ENCODE measurements around the gene CYSRT1.

Gene CYSRT1

GRCh38 chr9:137212520-137212919, 12.5 kb upstream of the CYSRT1 start:
- DNase-seq (ENCODE audit: low spot score): no peak

- peak; percentile 18 for DNase-seq (ENCODE audit: low spot score)
Measured at GRCh38 chr9:137213160-137214060, 11.6 kb upstream of the CYSRT1 start.

DNA sequence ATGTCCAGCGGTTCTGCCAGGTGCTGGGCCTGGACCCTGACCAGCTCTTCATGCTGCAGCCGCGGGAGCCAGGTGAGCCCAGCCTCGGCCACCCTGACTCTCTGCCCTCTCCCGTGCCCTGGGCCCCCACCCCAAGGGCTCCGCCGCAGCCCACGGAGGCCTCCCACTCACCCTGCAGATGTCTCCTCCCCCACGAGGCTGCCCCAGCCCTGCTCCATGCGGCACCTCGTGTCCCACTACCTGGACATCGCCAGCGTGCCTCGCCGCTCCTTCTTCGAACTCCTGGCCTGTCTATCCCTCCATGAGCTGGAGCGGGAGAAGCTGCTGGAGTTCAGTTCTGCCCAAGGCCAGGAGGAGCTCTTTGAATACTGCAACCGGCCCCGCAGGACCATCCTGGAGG, 10.4 kb upstream of the CYSRT1 start:
- DNase-seq (ENCODE audit: low spot score): no peak

GRCh38 chr9:137215196-137215986, 9.6 kb upstream of the CYSRT1 start:
- no peak for DNase-seq (ENCODE audit: low spot score)

DNA sequence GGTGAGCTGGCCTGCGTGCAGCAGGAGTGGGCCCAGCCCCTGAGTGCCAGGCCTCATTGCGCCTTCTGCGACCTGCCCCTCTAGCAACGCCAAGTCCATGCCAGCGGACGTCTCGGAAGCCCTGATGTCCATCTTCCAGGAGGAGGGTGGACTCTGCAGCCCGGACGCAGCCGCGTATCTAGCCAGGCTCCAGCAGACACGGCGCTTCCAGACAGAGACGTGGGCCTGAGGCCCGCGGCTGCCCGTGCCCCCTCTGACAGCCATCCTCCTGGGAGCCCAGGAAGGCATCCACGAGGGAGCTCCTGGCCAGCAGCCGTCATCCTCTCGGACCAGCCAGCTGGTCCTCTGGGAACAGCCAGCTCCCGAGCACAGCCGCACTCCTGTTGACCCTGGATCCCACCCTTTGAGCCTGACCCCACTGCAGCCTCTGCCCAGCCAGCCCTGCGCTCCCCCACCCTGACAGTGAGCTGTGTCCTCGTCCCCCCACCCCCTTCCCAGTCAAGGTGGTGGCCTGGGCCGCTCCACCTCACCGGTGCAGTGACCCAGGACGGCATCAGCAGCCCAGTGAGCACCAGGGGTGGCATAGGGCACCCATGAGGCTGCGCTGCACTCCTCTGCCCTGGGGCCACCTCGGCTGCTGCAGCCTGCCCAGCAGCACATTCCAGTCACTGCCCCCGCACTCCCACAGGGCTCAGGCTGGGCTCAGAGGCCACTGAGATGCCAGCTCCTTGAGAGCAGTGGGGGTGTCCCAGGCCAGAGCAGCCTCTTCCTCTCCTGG, 8.6 kb upstream of the CYSRT1 start:
- no peak for DNase-seq (ENCODE audit: low spot score)

DNA sequence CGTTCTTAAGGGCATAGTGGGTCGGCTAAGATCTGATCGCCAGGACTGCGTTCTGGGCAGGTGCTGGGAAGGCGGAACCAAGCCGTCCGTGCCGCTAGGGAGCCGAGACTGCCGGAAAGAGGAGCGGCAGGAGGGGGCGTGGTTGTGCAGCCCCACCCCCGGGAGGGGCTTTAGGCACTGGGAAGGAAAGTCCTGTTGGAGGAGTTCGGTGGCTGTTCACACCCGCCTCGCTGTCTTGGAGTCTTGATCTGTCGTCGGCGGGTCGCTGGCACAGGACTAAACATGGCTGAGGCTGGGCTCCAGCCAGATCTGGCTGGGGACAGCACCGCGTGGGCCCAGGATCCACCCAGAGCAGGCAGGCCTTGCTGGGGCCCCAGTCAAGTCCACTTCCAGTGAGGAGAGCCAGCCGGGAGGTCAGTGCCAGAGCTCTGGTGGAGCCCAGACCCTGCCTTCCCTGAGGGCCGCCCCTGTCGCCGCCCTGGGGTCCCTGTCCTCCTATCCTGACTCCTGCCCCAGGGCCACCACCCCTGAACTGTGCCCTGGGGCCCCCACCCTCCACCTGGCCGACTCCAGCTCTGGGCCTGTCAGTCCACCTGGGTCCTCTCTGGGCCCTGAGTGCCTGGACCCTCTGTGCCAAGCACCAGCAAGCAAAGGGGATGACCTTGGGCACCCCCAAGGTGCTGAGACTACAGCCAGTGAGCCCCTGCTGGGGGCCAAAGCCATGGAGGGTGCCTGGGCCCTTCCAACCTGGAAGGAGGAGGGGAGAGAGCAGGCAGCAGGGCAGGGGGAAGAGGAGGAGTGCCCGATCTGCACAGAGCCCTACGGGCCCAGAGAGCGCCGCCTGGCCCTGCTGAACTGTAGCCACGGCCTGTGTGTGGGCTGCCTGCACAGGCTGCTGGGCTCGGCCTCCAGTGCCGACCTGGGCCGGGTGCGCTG, 7.4 kb upstream of the CYSRT1 start:
- peak; percentile 82 for DNase-seq (ENCODE audit: low spot score)

GRCh38 chr9:137218212-137218753, 6.7 kb upstream of the CYSRT1 start:
- DNase-seq (ENCODE audit: low spot score): no peak

- DNase-seq (ENCODE audit: low spot score): no peak
Measured at GRCh38 chr9:137218754-137219271, 6.2 kb upstream of the CYSRT1 start.

GRCh38 chr9:137219757-137220316, 5.1 kb upstream of the CYSRT1 start:
- DNase-seq (ENCODE audit: low spot score): no peak

GRCh38 chr9:137220317-137221094, 4.5 kb upstream of the CYSRT1 start:
- no peak for DNase-seq (ENCODE audit: low spot score)

GRCh38 chr9:137221095-137221505, 3.9 kb upstream of the CYSRT1 start:
- DNase-seq (ENCODE audit: low spot score): no peak

GRCh38 chr9:137221506-137222111, 3.4 kb upstream of the CYSRT1 start:
- DNase-seq (ENCODE audit: low spot score): no peak

DNA sequence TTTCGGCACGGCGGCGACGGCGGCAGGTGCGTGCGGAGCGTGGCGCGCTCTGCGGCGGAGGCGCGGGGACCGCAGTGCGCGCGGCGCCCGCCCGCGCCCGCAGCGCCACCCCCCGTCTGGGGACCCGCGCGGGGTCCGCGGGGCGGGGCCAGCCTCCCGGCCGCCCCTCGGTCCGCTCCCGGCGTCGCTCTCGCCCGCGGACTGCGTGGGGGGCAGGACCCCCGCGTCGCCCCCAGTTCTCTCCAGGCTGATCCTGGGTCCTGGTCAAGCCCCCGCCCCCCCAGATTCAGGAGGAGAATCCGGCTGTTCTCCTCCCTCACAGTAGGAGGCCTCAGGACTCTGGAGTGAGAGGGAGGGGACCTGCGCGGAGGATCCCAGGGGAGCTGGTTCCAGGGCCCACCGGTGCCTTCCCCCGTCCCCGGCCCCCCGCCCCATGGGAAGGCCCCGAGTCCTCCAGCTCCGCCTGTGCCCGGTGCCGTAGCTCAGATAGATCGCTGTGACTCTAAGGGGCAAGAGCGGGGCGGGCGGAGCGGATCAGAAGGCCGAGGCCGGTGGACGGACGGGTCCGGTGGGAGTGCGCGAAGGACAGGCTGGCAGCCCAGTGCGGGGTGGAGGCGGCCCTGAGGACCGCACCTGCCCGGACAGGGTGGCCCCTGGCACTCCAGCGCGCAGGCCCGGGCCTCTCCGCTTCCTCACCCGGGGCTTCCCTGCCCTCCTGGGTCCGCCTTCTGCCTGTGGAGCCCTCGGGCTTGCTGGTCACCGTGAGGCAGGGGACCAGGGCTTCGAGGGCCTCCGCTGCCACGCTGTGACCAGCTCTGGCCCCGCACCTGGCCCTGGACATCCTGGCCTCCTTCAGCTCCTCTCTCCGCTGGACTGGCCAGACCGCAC, 2.5 kb upstream of the CYSRT1 start, which contains the start of gene RNF208:
Gene RNF208, minus strand, starts transcription at position 51 of the 888 bp plus-strand sequence. CDS start 1,028 bp downstream, outside the sequence.
- no peak for DNase-seq (ENCODE audit: low spot score)

- DNase-seq (ENCODE audit: low spot score): peak; percentile 99
Measured at GRCh38 chr9:137223078-137223970, 1.6 kb upstream of the CYSRT1 start.

DNA sequence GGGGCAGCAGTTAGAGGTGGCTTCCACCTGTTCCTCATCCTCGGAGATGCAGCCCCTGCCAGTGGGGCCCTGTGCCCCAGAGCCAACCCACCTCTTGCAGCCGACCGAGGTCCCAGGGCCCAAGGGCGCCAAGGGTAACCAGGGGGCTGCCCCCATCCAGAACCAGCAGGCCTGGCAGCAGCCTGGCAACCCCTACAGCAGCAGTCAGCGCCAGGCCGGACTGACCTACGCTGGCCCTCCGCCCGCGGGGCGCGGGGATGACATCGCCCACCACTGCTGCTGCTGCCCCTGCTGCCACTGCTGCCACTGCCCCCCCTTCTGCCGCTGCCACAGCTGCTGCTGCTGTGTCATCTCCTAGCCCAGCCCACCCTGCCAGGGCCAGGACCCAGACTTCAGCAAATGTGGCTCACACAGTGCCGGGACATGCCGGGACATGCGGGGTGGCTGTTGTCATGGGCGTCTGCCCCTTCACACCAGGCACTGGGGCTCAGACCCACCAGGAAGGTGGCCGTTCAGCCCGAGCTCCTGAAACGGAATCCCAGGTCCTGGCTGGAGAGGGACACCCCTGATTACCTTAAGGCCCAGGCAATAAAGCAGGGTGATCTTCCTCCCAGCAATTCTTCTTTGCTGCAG, 841 bp downstream of the CYSRT1 start:
- DNase-seq (ENCODE audit: low spot score): no peak

GRCh38 chr9:137226338-137227053, 1.5 kb downstream of the CYSRT1 start:
- DNase-seq (ENCODE audit: low spot score): no peak

All from AG20443 (cell line).